ENCODE results near the gene CD300E. TPM values are rescaled to one million over a fixed set of nuclear protein-coding genes. Genes with fewer than 3 reads are reported as not detected.
A peak's percentile ranks its signal among the peaks of the same experiment; 100 is the strongest.

The CD300E gene
- total and polyA plus RNA-seq, 2 of the 13 experiments (the other 11 are each of a cell fraction or from before 2014, with no cell fraction given) = not detected

- TF ChIP-seq ZNF224 (CRISPR knock-in tag; IDR thresholded peaks at IDR 0.05) (peak; percentile 100), ZNF780A (CRISPR knock-in tag; IDR thresholded peaks at IDR 0.05) (peak; percentile 100), ZNF318 (CRISPR knock-in tag; IDR thresholded peaks at IDR 0.05) (peak; percentile 100), ZBTB20 (CRISPR knock-in tag; IDR thresholded peaks at IDR 0.05; ENCODE audit: borderline replicate concordance, low read depth) (peak; percentile 100), ZNF512B (CRISPR knock-in tag; IDR thresholded peaks at IDR 0.05; ENCODE audit: borderline replicate concordance) (peak; percentile 98), THAP8 (CRISPR knock-in tag; IDR thresholded peaks at IDR 0.05; ENCODE audit: borderline replicate concordance) (peak; percentile 100), ZNF20 (CRISPR knock-in tag; IDR thresholded peaks at IDR 0.05) (peak; percentile 98), CC2D1A (CRISPR knock-in tag; IDR thresholded peaks at IDR 0.05) (peak; percentile 100), SMC3 (IDR thresholded peaks at IDR 0.05; ENCODE audit: low read length) (no peak), ZMYM4 (CRISPR knock-in tag; IDR thresholded peaks at IDR 0.05) (peak; percentile 98)
- TF ChIP-seq, protein P1, sequence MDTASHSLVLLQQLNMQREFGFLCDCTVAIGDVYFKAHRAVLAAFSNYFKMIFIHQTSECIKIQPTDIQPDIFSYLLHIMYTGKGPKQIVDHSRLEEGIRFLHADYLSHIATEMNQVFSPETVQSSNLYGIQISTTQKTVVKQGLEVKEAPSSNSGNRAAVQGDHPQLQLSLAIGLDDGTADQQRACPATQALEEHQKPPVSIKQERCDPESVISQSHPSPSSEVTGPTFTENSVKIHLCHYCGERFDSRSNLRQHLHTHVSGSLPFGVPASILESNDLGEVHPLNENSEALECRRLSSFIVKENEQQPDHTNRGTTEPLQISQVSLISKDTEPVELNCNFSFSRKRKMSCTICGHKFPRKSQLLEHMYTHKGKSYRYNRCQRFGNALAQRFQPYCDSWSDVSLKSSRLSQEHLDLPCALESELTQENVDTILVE (CRISPR knock-in tag; IDR thresholded peaks at IDR 0.05) = peak; percentile 100
- TF ChIP-seq, protein P2, sequence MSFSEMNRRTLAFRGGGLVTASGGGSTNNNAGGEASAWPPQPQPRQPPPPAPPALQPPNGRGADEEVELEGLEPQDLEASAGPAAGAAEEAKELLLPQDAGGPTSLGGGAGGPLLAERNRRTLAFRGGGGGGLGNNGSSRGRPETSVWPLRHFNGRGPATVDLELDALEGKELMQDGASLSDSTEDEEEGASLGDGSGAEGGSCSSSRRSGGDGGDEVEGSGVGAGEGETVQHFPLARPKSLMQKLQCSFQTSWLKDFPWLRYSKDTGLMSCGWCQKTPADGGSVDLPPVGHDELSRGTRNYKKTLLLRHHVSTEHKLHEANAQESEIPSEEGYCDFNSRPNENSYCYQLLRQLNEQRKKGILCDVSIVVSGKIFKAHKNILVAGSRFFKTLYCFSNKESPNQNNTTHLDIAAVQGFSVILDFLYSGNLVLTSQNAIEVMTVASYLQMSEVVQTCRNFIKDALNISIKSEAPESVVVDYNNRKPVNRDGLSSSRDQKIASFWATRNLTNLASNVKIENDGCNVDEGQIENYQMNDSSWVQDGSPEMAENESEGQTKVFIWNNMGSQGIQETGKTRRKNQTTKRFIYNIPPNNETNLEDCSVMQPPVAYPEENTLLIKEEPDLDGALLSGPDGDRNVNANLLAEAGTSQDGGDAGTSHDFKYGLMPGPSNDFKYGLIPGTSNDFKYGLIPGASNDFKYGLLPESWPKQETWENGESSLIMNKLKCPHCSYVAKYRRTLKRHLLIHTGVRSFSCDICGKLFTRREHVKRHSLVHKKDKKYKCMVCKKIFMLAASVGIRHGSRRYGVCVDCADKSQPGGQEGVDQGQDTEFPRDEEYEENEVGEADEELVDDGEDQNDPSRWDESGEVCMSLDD (CRISPR knock-in tag; IDR thresholded peaks at IDR 0.05; ENCODE audit: borderline replicate concordance) = peak; percentile 99
Measured at GRCh38 chr17:74671031-74671771, 47.7 kb upstream of the CD300E start (continued).

Data from HepG2 (cell line).